ENCODE results near the gene APLP2. TPM values are rescaled to one million over a fixed set of nuclear protein-coding genes. Genes with fewer than 3 reads are reported as not detected.

Gene APLP2
- total RNA-seq, 1 donor from 2014 or later, result 374 TPM

- H3K27me3 Mint-ChIP-seq, result no peaks in the 10 kb centered on the region
- no peak overlapping the region for H3K27ac Mint-ChIP-seq
- no peaks in the 10 kb centered on the region for H3K9me3 Mint-ChIP-seq (ENCODE audit: low read depth)
Measured at GRCh38 chr11:130188047-130188446, 118.4 kb downstream of the APLP2 start.

GRCh38 chr11:130188585-130189347, 119.1 kb downstream of the APLP2 start:
- TF ChIP-seq CTCF (IDR thresholded peaks at IDR 0.05; ENCODE audit: unreplicated experiment), result no peak
- no peak for DNase-seq (ENCODE audit: low spot score, unreplicated experiment)
- Mint-ChIP-seq H3K36me3 (ENCODE audit: insufficient read depth) (peaks cover 24% of the 10 kb centered on the region), H3K4me1 (ENCODE audit: low read depth) (no peaks in the 10 kb centered on the region), H3K9me3 (ENCODE audit: low read depth) (no peaks in the 10 kb centered on the region), H3K27ac (peak overlapping the region; percentile 45), H3K27me3 (no peaks in the 10 kb centered on the region), H3K4me3 (ENCODE audit: low read depth) (no peak overlapping the region)

More at GRCh38 chr11:130188047-130188446, 118.4 kb downstream of the APLP2 start:
- no peak for DNase-seq (ENCODE audit: low spot score, unreplicated experiment)
- H3K4me3 Mint-ChIP-seq (ENCODE audit: low read depth), result no peak overlapping the region
- H3K4me1 Mint-ChIP-seq (ENCODE audit: low read depth), result no peaks in the 10 kb centered on the region
- peaks cover 21% of the 10 kb centered on the region for H3K36me3 Mint-ChIP-seq (ENCODE audit: insufficient read depth)
- TF ChIP-seq CTCF (IDR thresholded peaks at IDR 0.05; ENCODE audit: unreplicated experiment), result no peak

- TF ChIP-seq CTCF (IDR thresholded peaks at IDR 0.05; ENCODE audit: unreplicated experiment), result no peak
- Mint-ChIP-seq H3K27me3 (no peaks in the 10 kb centered on the region), H3K4me3 (ENCODE audit: low read depth) (no peak overlapping the region), H3K36me3 (ENCODE audit: insufficient read depth) (peaks cover 25% of the 10 kb centered on the region), H3K4me1 (ENCODE audit: low read depth) (no peaks in the 10 kb centered on the region), H3K9me3 (ENCODE audit: low read depth) (no peaks in the 10 kb centered on the region), H3K27ac (no peak overlapping the region)
- DNase-seq (ENCODE audit: low spot score, unreplicated experiment), result no peak
Measured at GRCh38 chr11:130189492-130190210, 120.0 kb downstream of the APLP2 start.

GRCh38 chr11:130190371-130190881, 120.7 kb downstream of the APLP2 start:
- Mint-ChIP-seq H3K27ac (no peak overlapping the region), H3K4me3 (ENCODE audit: low read depth) (no peak overlapping the region), H3K4me1 (ENCODE audit: low read depth) (no peaks in the 10 kb centered on the region), H3K27me3 (no peaks in the 10 kb centered on the region), H3K9me3 (ENCODE audit: low read depth) (no peaks in the 10 kb centered on the region), H3K36me3 (ENCODE audit: insufficient read depth) (peaks cover 27% of the 10 kb centered on the region)
- no peak for DNase-seq (ENCODE audit: low spot score, unreplicated experiment)
- TF ChIP-seq CTCF (IDR thresholded peaks at IDR 0.05; ENCODE audit: unreplicated experiment), result no peak

- Mint-ChIP-seq H3K36me3 (ENCODE audit: insufficient read depth) (peaks cover 29% of the 10 kb centered on the region), H3K4me1 (ENCODE audit: low read depth) (no peaks in the 10 kb centered on the region), H3K27me3 (no peaks in the 10 kb centered on the region), H3K4me3 (ENCODE audit: low read depth) (no peak overlapping the region), H3K9me3 (ENCODE audit: low read depth) (no peaks in the 10 kb centered on the region), H3K27ac (no peak overlapping the region)
- no peak for TF ChIP-seq CTCF (IDR thresholded peaks at IDR 0.05; ENCODE audit: unreplicated experiment)
- DNase-seq (ENCODE audit: low spot score, unreplicated experiment), result no peak
Measured at GRCh38 chr11:130191896-130192295, 122.2 kb downstream of the APLP2 start.
